ENCODE data around the gene KANSL1. TPM values are rescaled to one million over a fixed set of nuclear protein-coding genes. Genes with fewer than 3 reads are reported as not detected.

The KANSL1 gene
- polyA plus RNA-seq, 1 experiment = 14.1 TPM

DNA sequence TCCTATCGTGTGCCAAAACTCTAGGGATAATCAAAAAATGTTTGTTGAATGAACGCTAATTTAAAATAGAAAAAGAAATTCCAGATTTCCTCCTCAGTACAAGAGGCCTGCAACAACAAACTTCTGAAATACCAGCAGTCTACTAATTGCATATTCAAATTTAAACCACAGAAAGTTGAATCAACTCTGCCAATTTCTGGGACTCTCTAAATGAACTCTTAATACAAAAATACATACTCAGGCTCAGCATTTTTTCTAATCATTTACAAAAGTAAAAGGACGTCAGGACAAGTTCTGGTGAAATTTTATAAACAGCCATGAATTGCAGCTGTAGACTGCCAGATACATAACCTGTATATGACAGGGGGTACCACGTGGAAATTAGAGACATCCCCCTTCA, 49.0 kb downstream of the KANSL1 start:
- POLR2A ChIA-PET = interaction anchor here (0.5 kb wide), 1 partner anchor 119 kb away, joined by 6 read pairs; no protein-coding TSS in a partner anchor
- no peak for DNase-seq (ENCODE audit: low read depth)
- CTCF ChIA-PET = interaction anchor here (0.6 to 2.7 kb wide), 7 partner anchors 11 to 1805 kb away, joined by 3 to 13 read pairs (median 3); no protein-coding TSS in a partner anchor

DNA sequence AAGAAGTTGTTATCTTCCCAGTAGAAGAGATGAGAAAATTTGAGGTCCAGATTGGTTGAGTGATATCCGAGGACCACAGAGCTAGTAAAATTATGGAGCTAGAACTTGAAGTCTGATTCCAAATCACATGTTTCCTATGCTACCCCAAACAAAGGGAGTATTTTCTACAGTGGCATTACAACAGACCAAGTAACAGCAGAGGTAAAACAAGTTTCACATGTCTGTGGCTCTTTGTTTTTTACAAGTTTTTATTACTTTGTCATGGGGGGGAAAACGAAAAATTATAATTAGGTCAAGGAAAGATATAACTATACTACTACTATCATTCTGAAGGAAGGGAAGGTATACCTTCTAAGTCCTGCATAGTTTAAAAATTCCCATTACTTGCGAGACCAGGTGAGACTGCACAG, 49.4 kb downstream of the KANSL1 start:
- no peak for DNase-seq (ENCODE audit: low read depth)
- TF ChIP-seq, protein P1, sequence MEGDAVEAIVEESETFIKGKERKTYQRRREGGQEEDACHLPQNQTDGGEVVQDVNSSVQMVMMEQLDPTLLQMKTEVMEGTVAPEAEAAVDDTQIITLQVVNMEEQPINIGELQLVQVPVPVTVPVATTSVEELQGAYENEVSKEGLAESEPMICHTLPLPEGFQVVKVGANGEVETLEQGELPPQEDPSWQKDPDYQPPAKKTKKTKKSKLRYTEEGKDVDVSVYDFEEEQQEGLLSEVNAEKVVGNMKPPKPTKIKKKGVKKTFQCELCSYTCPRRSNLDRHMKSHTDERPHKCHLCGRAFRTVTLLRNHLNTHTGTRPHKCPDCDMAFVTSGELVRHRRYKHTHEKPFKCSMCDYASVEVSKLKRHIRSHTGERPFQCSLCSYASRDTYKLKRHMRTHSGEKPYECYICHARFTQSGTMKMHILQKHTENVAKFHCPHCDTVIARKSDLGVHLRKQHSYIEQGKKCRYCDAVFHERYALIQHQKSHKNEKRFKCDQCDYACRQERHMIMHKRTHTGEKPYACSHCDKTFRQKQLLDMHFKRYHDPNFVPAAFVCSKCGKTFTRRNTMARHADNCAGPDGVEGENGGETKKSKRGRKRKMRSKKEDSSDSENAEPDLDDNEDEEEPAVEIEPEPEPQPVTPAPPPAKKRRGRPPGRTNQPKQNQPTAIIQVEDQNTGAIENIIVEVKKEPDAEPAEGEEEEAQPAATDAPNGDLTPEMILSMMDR (IDR thresholded peaks at IDR 0.05; ENCODE audit: insufficient read depth, low read depth, low read length) = no peak
- POLR2A ChIA-PET = interaction anchor here (0.5 kb wide), 1 partner anchor 119 kb away, joined by 6 read pairs; no protein-coding TSS in a partner anchor
- H3K27me3 ChIP-seq (ENCODE audit: control insufficient read depth, insufficient read depth, low read length) = no peaks in the 10 kb centered on the region
- no peak overlapping the region for H3K4me3 ChIP-seq (ENCODE audit: low read depth, low read length)
- CTCF ChIA-PET = interaction anchor here (0.6 to 2.7 kb wide), 3 partner anchors 11 to 69 kb away, joined by 3 to 13 read pairs (median 4); no protein-coding TSS in a partner anchor
- H3K36me3 ChIP-seq (ENCODE audit: control insufficient read depth, insufficient read depth, low read length) = no peaks in the 10 kb centered on the region

More for the DNA sequence above, 49.0 kb downstream of the KANSL1 start:
- Histone ChIP-seq H3K27me3 (ENCODE audit: control insufficient read depth, insufficient read depth, low read length) (no peaks in the 10 kb centered on the region), H3K36me3 (ENCODE audit: control insufficient read depth, insufficient read depth, low read length) (no peaks in the 10 kb centered on the region), H3K4me3 (ENCODE audit: low read depth, low read length) (no peak overlapping the region)
- TF ChIP-seq, protein P1 (IDR thresholded peaks at IDR 0.05; ENCODE audit: insufficient read depth, low read depth, low read length) = no peak

DNA sequence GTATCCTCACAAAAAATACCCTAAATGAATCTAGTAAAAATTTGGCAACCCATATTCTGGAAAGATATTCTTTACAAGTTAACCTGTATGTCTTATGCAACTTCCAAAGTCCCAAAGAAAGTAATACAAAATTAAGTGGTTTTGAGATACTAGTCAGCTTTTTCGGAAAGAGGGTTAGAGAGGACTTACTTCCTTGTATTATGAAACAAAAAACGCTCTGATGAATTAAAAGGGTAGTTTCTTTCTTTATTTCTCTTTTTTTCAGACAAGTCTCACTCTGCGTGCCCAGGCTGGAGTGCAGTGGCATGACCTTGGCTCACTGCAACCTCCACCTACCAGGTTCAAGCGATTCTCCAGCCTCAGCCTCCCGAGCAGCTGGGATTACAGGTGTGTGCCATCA, 51.6 kb downstream of the KANSL1 start:
- no peaks in the 10 kb centered on the region for H3K36me3 ChIP-seq (ENCODE audit: control insufficient read depth, insufficient read depth, low read length)
- H3K27me3 ChIP-seq (ENCODE audit: control insufficient read depth, insufficient read depth, low read length) = no peaks in the 10 kb centered on the region
- POLR2A ChIA-PET = no interaction called here
- no peak overlapping the region for H3K4me3 ChIP-seq (ENCODE audit: low read depth, low read length)
- TF ChIP-seq, protein P1 (IDR thresholded peaks at IDR 0.05; ENCODE audit: insufficient read depth, low read depth, low read length) = no peak
- CTCF ChIA-PET = interaction anchor here (1.1 to 1.6 kb wide), 2 partner anchors 14 to 16 kb away, joined by 3 to 4 read pairs; no protein-coding TSS in a partner anchor
- DNase-seq (ENCODE audit: low read depth) = no peak

DNA sequence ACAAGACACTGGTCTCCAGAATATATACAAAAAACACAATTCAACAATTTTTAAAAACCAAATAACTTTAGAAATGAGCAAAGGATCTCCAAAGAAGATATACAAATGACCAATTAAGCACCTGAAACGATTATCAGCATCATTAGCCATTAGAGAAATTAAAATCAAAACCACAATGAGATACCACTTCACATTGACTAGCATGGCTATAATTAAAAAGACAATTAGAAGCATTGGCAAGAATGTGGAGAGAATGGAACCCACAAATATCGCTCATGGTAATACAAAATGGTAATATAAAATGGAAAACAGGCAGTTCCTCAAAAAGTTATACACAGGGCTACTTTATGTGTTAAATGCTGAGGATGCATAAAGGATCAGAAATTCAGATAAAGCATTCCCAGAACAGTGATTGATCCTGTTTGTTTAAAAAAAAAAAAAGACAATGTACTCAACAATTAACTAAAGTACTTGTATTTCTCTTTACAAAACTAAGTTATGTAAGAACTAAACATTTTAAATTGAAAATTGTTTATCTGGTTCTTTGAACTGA, 52.5 kb downstream of the KANSL1 start:
- POLR2A ChIA-PET = no interaction called here
- Histone ChIP-seq H3K4me3 (ENCODE audit: low read depth, low read length) (no peak overlapping the region), H3K36me3 (ENCODE audit: control insufficient read depth, insufficient read depth, low read length) (no peaks in the 10 kb centered on the region), H3K27me3 (ENCODE audit: control insufficient read depth, insufficient read depth, low read length) (no peaks in the 10 kb centered on the region)
- CTCF ChIA-PET = interaction anchor here (1.1 kb wide), 1 partner anchor 15 kb away, joined by 3 read pairs; no protein-coding TSS in a partner anchor
- TF ChIP-seq, protein P1 (IDR thresholded peaks at IDR 0.05; ENCODE audit: insufficient read depth, low read depth, low read length) = no peak
- DNase-seq (ENCODE audit: low read depth) = no peak

DNA sequence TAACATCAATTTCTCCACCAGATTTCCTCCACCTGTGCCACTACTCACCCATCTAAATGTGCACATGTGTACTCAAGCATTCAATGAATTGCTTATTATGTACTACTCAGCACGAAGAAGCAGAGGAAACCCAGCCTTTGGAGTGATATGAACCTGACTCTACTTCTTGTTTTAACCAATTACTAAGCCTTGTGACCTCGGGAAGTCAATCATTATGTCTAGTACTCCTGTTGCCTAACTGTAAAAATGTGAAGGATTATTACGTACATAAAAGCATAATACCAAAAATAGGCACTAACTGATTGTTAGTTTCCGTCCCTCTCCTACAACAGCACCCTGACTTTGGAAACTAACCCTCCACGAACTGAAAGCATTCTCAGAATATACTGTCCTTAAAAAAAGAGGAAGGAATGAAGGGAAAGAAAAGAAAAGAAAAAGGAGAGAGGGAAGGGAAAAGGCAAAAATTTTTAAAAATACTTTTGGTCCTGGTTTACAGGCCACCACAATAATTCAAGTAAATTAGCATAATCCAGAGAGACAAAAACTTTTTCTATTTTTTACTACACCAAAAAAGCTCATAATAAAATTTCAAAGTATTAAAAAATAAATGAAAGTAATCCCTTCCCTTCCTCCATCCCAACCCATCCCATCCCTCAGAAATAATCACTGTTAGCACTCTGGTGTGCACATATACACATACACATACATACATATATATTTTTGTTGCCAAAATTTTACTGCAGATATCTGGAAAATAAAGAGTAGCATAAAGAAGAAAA, 53.6 kb downstream of the KANSL1 start:
- TF ChIP-seq, protein P1 (IDR thresholded peaks at IDR 0.05; ENCODE audit: insufficient read depth, low read depth, low read length) = no peak
- Histone ChIP-seq H3K4me3 (ENCODE audit: low read depth, low read length) (no peak overlapping the region), H3K27me3 (ENCODE audit: control insufficient read depth, insufficient read depth, low read length) (no peaks in the 10 kb centered on the region), H3K36me3 (ENCODE audit: control insufficient read depth, insufficient read depth, low read length) (no peaks in the 10 kb centered on the region)
- ChIA-PET CTCF (no interaction called here), POLR2A (no interaction called here)
- no peak for DNase-seq (ENCODE audit: low read depth)

Measured in BJ (cell line).